HG03103 (cell line): Measurements from ENCODE around the gene OSCP1.
"Not testable (repeated sequence)": the region's sequence is repeated elsewhere in the genome, so short reads cannot be mapped to it uniquely, and the experiment has no call there.

Experiments used
- ATAC-seq: cut with Tn5 transposase; IDR thresholded peaks from one replicate; pipeline ENCODE4 v1.9.1; 2021; ENCODE audit warnings: low read depth; ENCODE audit not compliant: unreplicated experiment

OSCP1 gene

GRCh38 chr1:36450270-36450918 is at the start of gene OSCP1:
Gene OSCP1, minus strand, starts transcription at chr1:36450451. Its CDS starts 82 bp downstream, at chr1:36450369.
- peak; percentile 96 for ATAC-seq

GRCh38 chr1:36497207-36497606 is 47.0 kb upstream of the OSCP1 start:
- ATAC-seq = no peak

GRCh38 chr1:36494971-36495370 is 44.7 kb upstream of the OSCP1 start:
- no peak for ATAC-seq

GRCh38 chr1:36493524-36493923 is 43.3 kb upstream of the OSCP1 start:
- no peak for ATAC-seq

- no peak for ATAC-seq
Observed at GRCh38 chr1:36492491-36492890, 42.2 kb upstream of the OSCP1 start.

- not testable (repeated sequence) for ATAC-seq
Observed at GRCh38 chr1:36489258-36490051, 39.2 kb upstream of the OSCP1 start.

- ATAC-seq = no peak
Observed at GRCh38 chr1:36487906-36488305, 37.7 kb upstream of the OSCP1 start.

- ATAC-seq = not testable (repeated sequence)
Observed at GRCh38 chr1:36487336-36487725, 37.1 kb upstream of the OSCP1 start.

- ATAC-seq = no peak
Observed at GRCh38 chr1:36486439-36487335, 36.4 kb upstream of the OSCP1 start.

GRCh38 chr1:36486093-36486438 is 35.8 kb upstream of the OSCP1 start:
- no peak for ATAC-seq

- no peak for ATAC-seq
Observed at GRCh38 chr1:36484099-36484498, 33.8 kb upstream of the OSCP1 start.

GRCh38 chr1:36482724-36483388 is 32.6 kb upstream of the OSCP1 start, which contains the start of gene CSF3R:
Gene CSF3R, minus strand, starts transcription at chr1:36482913. Its CDS starts 3,417 bp downstream, at chr1:36479496.
- ATAC-seq = no peak

- no peak for ATAC-seq
Observed at GRCh38 chr1:36481771-36482723, 31.8 kb upstream of the OSCP1 start.

- no peak for ATAC-seq
Observed at GRCh38 chr1:36481091-36481490, 30.8 kb upstream of the OSCP1 start.

GRCh38 chr1:36480161-36480560 is 29.9 kb upstream of the OSCP1 start:
- ATAC-seq = no peak

GRCh38 chr1:36479505-36480051 is 29.3 kb upstream of the OSCP1 start:
- ATAC-seq = no peak

GRCh38 chr1:36477615-36478014 is 27.4 kb upstream of the OSCP1 start:
- ATAC-seq = not testable (repeated sequence)

- ATAC-seq = no peak
Observed at GRCh38 chr1:36476945-36477344, 26.7 kb upstream of the OSCP1 start.
